ENCODE measurements around the gene RSPH1.

The RSPH1 gene

GRCh38 chr21:42537106-42537742, 41.2 kb upstream of the RSPH1 start:
- TF ChIP-seq CTCF (IDR thresholded peaks at IDR 0.05; ENCODE audit: low read depth, low read length, missing control alignments) = peak; percentile 75
- no peak for DNase-seq (ENCODE audit: low read depth)
- no peak overlapping the region for H3K4me3 ChIP-seq (ENCODE audit: low read depth, low read length)

GRCh38 chr21:42536601-42537000, 40.6 kb upstream of the RSPH1 start:
- no peak for DNase-seq (ENCODE audit: low read depth)
- TF ChIP-seq CTCF (IDR thresholded peaks at IDR 0.05; ENCODE audit: low read depth, low read length, missing control alignments) = no peak
- no peak overlapping the region for H3K4me3 ChIP-seq (ENCODE audit: low read depth, low read length)

GRCh38 chr21:42535602-42536171, 39.7 kb upstream of the RSPH1 start:
- H3K4me3 ChIP-seq (ENCODE audit: low read depth, low read length) = no peak overlapping the region; the same call in 1 of the 2 replicates
- DNase-seq (ENCODE audit: low read depth) = no peak
- TF ChIP-seq CTCF (IDR thresholded peaks at IDR 0.05; ENCODE audit: low read depth, low read length, missing control alignments) = no peak

- DNase-seq (ENCODE audit: low read depth) = no peak
- peak overlapping the region; percentile 32 for H3K4me3 ChIP-seq (ENCODE audit: low read depth, low read length)
- TF ChIP-seq CTCF (IDR thresholded peaks at IDR 0.05; ENCODE audit: low read depth, low read length, missing control alignments) = no peak
Measured at GRCh38 chr21:42534421-42535378, 38.7 kb upstream of the RSPH1 start.

- no peak for TF ChIP-seq CTCF (IDR thresholded peaks at IDR 0.05; ENCODE audit: low read depth, low read length, missing control alignments)
- H3K4me3 ChIP-seq (ENCODE audit: low read depth, low read length) = peak overlapping the region; percentile 32; the same call in 1 of the 2 replicates
- DNase-seq (ENCODE audit: low read depth) = no peak
Measured at GRCh38 chr21:42533963-42534355, 37.9 kb upstream of the RSPH1 start.

- peak overlapping the region; percentile 32; the same call in 1 of the 2 replicates for H3K4me3 ChIP-seq (ENCODE audit: low read depth, low read length)
- no peak for TF ChIP-seq CTCF (IDR thresholded peaks at IDR 0.05; ENCODE audit: low read depth, low read length, missing control alignments)
- no peak for DNase-seq (ENCODE audit: low read depth)
Measured at GRCh38 chr21:42533306-42533962, 37.4 kb upstream of the RSPH1 start.

Data from GM12864 (cell line).